MCF 10A (cell line): ENCODE data around the gene GIMAP5. TPM values are rescaled to one million over a fixed set of nuclear protein-coding genes. Genes with fewer than 3 reads are reported as not detected.
A peak's percentile ranks its signal among the peaks of the same experiment; 100 is the strongest.

Experiments
- BruUV-seq: library from RNA; stranded (reverse); fragments of 400-500 nt; replicated peaks from 2 replicates; lab custom pipeline; 2021; lab: Mats Ljungman, UMichigan
- CTCF ChIA-PET: fragments of 300-600 bp; sonication (Branson Sonifier 250); formaldehyde crosslinking; extraction: SDS; loops from one replicate; lab custom pipeline; 2021; ENCODE audit warnings: antibody characterized with exemption, inconsistent platforms; lab: Yijun Ruan, JAX
- POLR2A ChIA-PET: fragments of 300-600, 350-650 bp; sonication (Branson Sonifier 250); formaldehyde crosslinking; extraction: SDS; loops from one replicate; lab custom pipeline; 2020; ENCODE audit warnings: antibody characterized with exemption, inconsistent platforms; lab: Yijun Ruan, JAX
- DNase-seq: peaks from one replicate; pipeline ENCODE4 v3.0.0-alpha.2; 2018; ENCODE audit not compliant: unreplicated experiment
- H3K27ac Mint-ChIP-seq: one replicate; pipeline ENCODE4 v1.8.0; 2022; ENCODE audit warnings: mild to moderate bottlenecking, low read depth, mixed read lengths; ENCODE audit not compliant: unreplicated experiment
- H3K27me3 Mint-ChIP-seq: one replicate; pipeline ENCODE4 v1.8.0; 2022; ENCODE audit warnings: mixed read lengths; ENCODE audit not compliant: insufficient read depth, unreplicated experiment
- H3K36me3 Mint-ChIP-seq: one replicate; pipeline ENCODE4 v1.8.0; 2022; ENCODE audit warnings: mild to moderate bottlenecking, moderate library complexity, mixed read lengths; ENCODE audit not compliant: insufficient read depth, unreplicated experiment
- H3K4me1 Mint-ChIP-seq: one replicate; pipeline ENCODE4 v1.8.0; 2022; ENCODE audit warnings: mixed read lengths; ENCODE audit not compliant: insufficient read depth, unreplicated experiment
- H3K4me3 Mint-ChIP-seq: one replicate; pipeline ENCODE4 v1.8.0; 2022; ENCODE audit warnings: mild to moderate bottlenecking, moderate library complexity, mixed read lengths; ENCODE audit not compliant: unreplicated experiment
- H3K9me3 Mint-ChIP-seq: one replicate; pipeline ENCODE4 v1.8.0; 2022; ENCODE audit warnings: mixed read lengths; ENCODE audit not compliant: unreplicated experiment
- CTCF ChIP-seq: fragments of 200-600 bp; IDR thresholded peaks from one replicate; pipeline ENCODE4 v1.8.0; 2022; ENCODE audit warnings: antibody characterized with exemption, mild to moderate bottlenecking; ENCODE audit not compliant: unreplicated experiment
- intact Hi-C: fragments of 100-400 bp; cut with micrococcal nuclease; formaldehyde crosslinking; loops from 2 replicates; pipeline ENCODE4 v1.14.1; 2022
- total RNA-seq: library from RNA; stranded (reverse); gene quantifications from 2 replicates; pipeline ENCODE4 v1.2.3, GENCODE V29; 2022

The GIMAP5 gene
- total RNA-seq, 1 experiment from 2014 or later = not detected

GRCh38 chr7:150722431-150722931, 14.7 kb upstream of the GIMAP5 start:
- Mint-ChIP-seq H3K4me1 (no peaks in the 10 kb centered on the region), H3K4me3 (no peak overlapping the region), H3K9me3 (peaks cover 2% of the 10 kb centered on the region), H3K36me3 (no peaks in the 10 kb centered on the region), H3K27ac (no peak overlapping the region), H3K27me3 (peaks cover 32% of the 10 kb centered on the region)
- POLR2A ChIA-PET = no interaction called here
- CTCF ChIA-PET = interaction anchor here (0.6 to 1.4 kb wide), 3 partner anchors 11 to 274 kb away, joined by 3 to 6 read pairs (median 3); no protein-coding TSS in a partner anchor
- TF ChIP-seq CTCF = no peak
- BruUV-seq = no TSS peak
- intact Hi-C loops = no loop called here
- no peak for DNase-seq

GRCh38 chr7:150723467-150723866, 13.8 kb upstream of the GIMAP5 start:
- TF ChIP-seq CTCF = no peak
- DNase-seq = no peak
- Mint-ChIP-seq H3K36me3 (no peaks in the 10 kb centered on the region), H3K27ac (no peak overlapping the region), H3K4me1 (no peaks in the 10 kb centered on the region), H3K9me3 (peaks cover 9% of the 10 kb centered on the region), H3K4me3 (no peak overlapping the region), H3K27me3 (peaks cover 28% of the 10 kb centered on the region)
- intact Hi-C loops = no loop called here
- POLR2A ChIA-PET = no interaction called here
- CTCF ChIA-PET = interaction anchor here (0.6 to 1.4 kb wide), 4 partner anchors 10 to 367 kb away, joined by 3 to 6 read pairs (median 4); no protein-coding TSS in a partner anchor
- BruUV-seq = no TSS peak

DNA sequence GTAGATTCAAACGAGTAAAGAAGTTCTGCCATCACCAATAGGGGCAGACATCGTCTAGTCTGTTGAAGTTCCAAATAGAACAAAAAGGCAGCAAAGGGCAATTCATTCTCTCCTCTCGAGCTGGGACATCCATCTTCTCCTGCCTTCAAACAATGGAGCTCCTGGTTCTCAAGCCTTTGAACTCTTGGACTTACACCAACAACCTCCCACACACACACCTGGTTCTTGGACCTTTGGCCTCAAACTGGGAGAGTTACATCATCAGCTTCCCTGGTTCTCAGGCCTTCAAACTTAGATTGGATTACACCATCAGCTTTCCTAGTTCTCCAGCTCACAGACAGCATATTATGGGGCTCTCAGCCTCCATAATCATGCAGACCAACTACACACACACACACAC, 9.8 kb upstream of the GIMAP5 start:
- Mint-ChIP-seq H3K27ac (no peak overlapping the region), H3K36me3 (no peaks in the 10 kb centered on the region), H3K4me1 (no peaks in the 10 kb centered on the region), H3K9me3 (peaks cover 14% of the 10 kb centered on the region), H3K27me3 (peaks cover 27% of the 10 kb centered on the region), H3K4me3 (no peak overlapping the region)
- BruUV-seq = no TSS peak
- no peak for TF ChIP-seq CTCF
- intact Hi-C loops = no loop called here
- ChIA-PET CTCF (no interaction called here), POLR2A (no interaction called here)
- peak; percentile 51 for DNase-seq

DNA sequence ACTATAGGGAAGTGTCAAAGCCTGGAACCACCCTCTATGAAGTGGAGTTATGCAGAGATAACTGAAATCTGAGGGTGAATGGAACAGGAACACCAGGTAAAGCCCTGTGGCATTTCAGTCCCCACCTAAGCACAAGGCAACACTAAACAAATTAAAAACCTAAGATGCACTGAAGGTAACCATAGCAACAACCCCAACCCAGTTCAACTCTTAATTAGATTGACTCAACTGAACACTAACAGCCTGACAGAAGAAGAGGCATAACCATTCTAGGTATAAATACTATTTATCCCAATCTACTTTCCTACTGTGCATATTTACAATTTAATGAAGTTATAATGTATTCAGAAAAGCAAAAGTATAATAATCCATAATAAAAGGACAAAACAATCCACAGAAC, 9.2 kb upstream of the GIMAP5 start:
- H3K4me3 Mint-ChIP-seq = no peak overlapping the region
- H3K9me3 Mint-ChIP-seq = peaks cover 14% of the 10 kb centered on the region

More for the DNA sequence above, 9.2 kb upstream of the GIMAP5 start:
- DNase-seq = no peak
- no TSS peak for BruUV-seq
- ChIA-PET POLR2A (no interaction called here), CTCF (no interaction called here)
- Mint-ChIP-seq H3K36me3 (no peaks in the 10 kb centered on the region), H3K27ac (no peak overlapping the region), H3K4me1 (no peaks in the 10 kb centered on the region), H3K27me3 (peaks cover 27% of the 10 kb centered on the region)
- intact Hi-C loops = no loop called here
- no peak for TF ChIP-seq CTCF
